ENCODE data around the gene DCAF4L1.

The DCAF4L1 gene

GRCh38 chr4:41998019-41998418, 16.5 kb downstream of the DCAF4L1 start:
- TF ChIP-seq, protein P1, sequence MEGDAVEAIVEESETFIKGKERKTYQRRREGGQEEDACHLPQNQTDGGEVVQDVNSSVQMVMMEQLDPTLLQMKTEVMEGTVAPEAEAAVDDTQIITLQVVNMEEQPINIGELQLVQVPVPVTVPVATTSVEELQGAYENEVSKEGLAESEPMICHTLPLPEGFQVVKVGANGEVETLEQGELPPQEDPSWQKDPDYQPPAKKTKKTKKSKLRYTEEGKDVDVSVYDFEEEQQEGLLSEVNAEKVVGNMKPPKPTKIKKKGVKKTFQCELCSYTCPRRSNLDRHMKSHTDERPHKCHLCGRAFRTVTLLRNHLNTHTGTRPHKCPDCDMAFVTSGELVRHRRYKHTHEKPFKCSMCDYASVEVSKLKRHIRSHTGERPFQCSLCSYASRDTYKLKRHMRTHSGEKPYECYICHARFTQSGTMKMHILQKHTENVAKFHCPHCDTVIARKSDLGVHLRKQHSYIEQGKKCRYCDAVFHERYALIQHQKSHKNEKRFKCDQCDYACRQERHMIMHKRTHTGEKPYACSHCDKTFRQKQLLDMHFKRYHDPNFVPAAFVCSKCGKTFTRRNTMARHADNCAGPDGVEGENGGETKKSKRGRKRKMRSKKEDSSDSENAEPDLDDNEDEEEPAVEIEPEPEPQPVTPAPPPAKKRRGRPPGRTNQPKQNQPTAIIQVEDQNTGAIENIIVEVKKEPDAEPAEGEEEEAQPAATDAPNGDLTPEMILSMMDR (IDR thresholded peaks at IDR 0.05; ENCODE audit: insufficient read depth, low read depth, low read length, missing control alignments): no peak
- H3K4me3 ChIP-seq (ENCODE audit: low read length): no peak overlapping the region
- DNase-seq (ENCODE audit: low read depth): no peak

DNA sequence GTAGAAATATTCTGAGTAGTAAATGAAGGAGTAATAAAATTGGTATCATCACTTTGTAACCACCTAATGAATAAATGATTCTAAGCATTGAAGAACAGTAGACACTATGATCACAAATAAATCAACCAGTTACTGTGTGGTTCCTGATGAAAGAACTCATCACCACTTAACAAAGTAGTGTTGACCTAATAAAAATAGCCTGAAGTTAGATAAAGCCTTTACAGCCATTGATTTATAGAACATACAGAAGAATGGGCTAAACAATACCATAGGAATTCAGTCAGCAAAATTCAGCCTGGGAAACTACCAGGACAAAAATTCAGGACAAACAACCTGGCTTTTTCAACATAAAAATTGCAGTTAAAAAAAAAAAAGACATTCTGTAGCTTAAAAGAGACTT, 17.8 kb downstream of the DCAF4L1 start:
- H3K4me3 ChIP-seq (ENCODE audit: low read length): no peak overlapping the region
- TF ChIP-seq, protein P1 (IDR thresholded peaks at IDR 0.05; ENCODE audit: insufficient read depth, low read depth, low read length, missing control alignments): no peak
- DNase-seq (ENCODE audit: low read depth): no peak

DNA sequence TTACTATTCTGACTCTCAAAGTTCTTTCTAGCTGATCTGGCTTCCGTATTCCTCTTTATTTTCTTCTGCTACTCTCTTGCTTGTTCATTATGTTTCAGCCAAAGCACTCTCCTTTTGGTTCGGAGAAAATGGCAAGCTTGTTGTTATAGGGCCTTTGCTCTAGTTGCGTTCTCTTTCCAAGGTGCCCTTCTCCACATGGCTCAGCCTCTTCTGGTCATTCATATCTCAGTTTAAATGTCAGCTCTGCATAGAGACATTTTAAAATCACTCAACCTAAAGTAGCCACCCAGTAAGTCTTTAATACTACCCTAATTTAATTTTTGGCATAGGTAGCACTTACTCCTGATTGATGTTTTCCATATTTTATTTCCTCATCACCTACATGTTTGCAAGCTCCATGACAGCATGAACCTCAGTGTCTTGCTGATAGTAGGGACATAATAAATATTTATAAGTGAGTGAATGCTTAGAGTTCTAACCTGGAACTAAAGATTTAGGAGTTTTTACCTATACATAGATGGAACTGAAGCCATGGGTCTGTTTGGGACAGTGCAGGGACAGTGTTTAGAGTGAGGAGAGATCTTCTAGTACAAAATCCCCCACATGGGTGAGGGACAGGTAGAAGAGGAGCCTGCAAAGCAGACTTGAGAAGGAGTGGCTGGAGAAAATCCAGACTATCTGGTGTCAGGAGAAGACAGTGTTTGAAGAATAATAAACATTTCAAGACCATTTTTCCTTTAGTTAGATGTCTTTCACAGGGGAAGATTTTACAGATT, 26.6 kb downstream of the DCAF4L1 start:
- TF ChIP-seq, protein P1 (IDR thresholded peaks at IDR 0.05; ENCODE audit: insufficient read depth, low read depth, low read length, missing control alignments): no peak
- no peak overlapping the region for H3K4me3 ChIP-seq (ENCODE audit: low read length)
- DNase-seq (ENCODE audit: low read depth): no peak

DNA sequence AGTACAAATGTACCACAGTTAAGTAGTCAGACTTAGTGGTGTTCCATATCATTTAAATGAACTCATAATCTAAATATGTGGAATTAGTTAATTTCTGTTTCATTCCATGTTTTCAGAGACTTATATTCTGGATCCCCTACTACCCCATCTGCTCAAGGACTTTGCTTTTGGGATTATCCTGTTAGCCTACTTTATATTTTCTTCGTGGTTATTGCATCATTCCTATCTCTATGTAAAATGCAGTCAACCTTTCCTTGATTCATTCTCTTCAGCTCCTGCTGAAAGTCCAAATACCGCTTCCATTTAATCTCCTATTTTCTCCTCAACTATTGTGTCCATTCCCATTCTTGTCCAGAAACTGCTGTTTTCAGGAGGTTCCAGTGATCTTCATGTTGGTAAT, 33.9 kb downstream of the DCAF4L1 start:
- TF ChIP-seq, protein P1 (IDR thresholded peaks at IDR 0.05; ENCODE audit: insufficient read depth, low read depth, low read length, missing control alignments): no peak
- H3K4me3 ChIP-seq (ENCODE audit: low read length): no peak overlapping the region
- no peak for DNase-seq (ENCODE audit: low read depth)

GRCh38 chr4:42018451-42018850, 36.9 kb downstream of the DCAF4L1 start:
- DNase-seq (ENCODE audit: low read depth): no peak
- H3K4me3 ChIP-seq (ENCODE audit: low read length): no peak overlapping the region
- TF ChIP-seq, protein P1 (IDR thresholded peaks at IDR 0.05; ENCODE audit: insufficient read depth, low read depth, low read length, missing control alignments): no peak

All from epithelial cell of esophagus (primary cell).